Activated naive CD8-positive, alpha-beta T cell (primary cell): ENCODE results near the gene ROM1.
"Not testable (repeated sequence)": the region's sequence is repeated elsewhere in the genome, so short reads cannot be mapped to it uniquely, and the experiment has no call there.

ENCODE experiments used
- H3K27ac Mint-ChIP-seq: one replicate; pipeline ENCODE4 v1.8.0; 2021; ENCODE audit warnings: mixed read lengths
- H3K27me3 Mint-ChIP-seq: one replicate; pipeline ENCODE4 v1.8.0; 2021; ENCODE audit warnings: mixed read lengths
- H3K36me3 Mint-ChIP-seq: one replicate; pipeline ENCODE4 v1.8.0; 2021; ENCODE audit warnings: mixed read lengths
- H3K4me1 Mint-ChIP-seq: one replicate; pipeline ENCODE4 v1.8.0; 2021; ENCODE audit warnings: low read depth, mixed read lengths
- H3K4me3 Mint-ChIP-seq: one replicate; pipeline ENCODE4 v1.8.0; 2021; ENCODE audit warnings: mild to moderate bottlenecking, mixed read lengths
- H3K9me3 Mint-ChIP-seq: one replicate; pipeline ENCODE4 v1.8.0; 2021; ENCODE audit warnings: low read depth, mixed read lengths

Gene ROM1

DNA sequence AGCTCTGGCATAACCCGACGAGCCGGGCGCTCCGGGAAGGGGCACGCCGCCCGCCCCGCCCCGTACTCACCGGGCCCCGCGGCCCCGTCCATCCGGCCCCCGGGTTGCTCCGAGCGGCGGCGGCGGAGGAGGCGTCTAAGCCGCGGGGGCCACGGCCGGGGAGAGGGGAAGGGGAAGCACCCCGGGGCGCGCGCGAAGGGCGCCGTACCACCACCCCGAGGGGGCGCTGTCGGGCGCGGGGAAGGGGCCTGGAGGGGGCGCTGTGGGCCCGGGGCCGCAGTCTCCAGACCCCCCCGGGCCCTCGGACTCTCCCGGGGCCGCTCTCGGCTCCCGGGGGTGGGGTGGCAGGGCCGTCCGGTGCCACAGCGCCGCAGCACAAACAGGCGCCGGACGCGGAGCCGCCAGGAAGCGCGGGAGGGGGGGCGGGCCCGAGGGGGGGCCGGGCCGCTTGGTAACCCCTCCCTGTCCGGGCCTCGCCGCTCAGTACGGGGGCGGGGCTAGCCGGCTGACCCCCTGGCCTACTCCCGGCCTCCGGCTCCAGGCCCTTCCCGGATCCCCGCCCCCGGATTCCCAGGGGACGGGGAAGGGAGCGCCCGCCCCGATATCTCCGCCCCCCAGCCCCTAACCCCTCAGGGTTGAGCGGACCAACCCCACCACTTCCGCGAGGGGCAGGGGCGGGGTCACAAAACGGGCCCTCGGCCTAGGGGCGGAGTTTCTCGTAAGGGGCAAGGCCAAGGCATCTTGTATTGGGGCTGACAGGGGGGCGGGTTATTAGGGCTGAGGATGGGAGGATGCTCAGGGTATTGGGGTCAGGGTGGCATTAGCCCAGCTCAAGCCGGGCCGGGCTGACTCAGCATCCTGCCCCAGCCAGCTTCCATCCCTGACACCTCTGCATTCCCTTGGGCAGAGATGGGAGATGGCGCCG lies at the start of gene ROM1, which contains the start of gene EML3:
ROM1 (plus strand) TSS at position 892 of the 925 bp plus-strand sequence; CDS start at position 917, 25 bp downstream.
EML3 (minus strand) TSS at position 410 of the 925 bp plus-strand sequence; CDS start at position 92, 318 bp downstream.
- H3K4me3 Mint-ChIP-seq: peak within 1 kb of the TSS; percentile 99
- no peaks in the 10 kb centered on the region for H3K9me3 Mint-ChIP-seq
- peaks cover 2% of the 10 kb centered on the region for H3K36me3 Mint-ChIP-seq
- no peaks in the 10 kb centered on the region for H3K27me3 Mint-ChIP-seq
- peaks cover 50% of the 10 kb centered on the region for H3K4me1 Mint-ChIP-seq
- H3K27ac Mint-ChIP-seq: peak within 1 kb of the TSS; percentile 99

DNA sequence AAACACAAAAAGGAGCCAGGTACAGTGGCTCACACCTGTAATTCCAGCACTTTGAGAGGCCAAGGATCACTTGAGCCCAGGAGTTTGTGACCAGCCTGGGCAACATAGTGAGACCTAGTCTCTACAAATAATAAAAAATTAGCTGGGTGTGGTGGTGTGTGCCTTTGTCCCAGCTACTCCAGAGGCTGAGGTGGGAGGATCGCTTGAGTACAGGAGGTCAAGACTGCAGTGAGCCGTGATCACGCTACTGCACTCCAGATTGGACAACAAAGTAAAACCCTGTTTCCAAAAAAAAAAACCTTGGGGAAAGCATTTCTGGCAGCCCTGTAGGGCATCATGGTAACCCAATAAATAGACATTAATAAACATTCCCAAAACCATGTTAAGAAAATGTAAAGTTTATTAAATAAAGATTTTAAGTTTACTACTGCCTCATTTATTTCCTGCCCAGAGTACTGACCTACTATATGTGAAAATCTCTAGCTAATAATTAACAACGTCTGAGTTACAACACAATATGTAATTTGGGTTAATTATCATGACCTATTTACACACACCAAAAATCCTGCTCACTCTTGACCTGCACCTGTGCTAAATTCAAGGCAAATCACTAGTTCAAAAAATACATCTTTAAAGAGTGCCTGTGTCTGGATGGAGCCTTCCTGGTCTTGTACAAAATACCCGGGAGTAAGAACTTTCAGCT lies 47.8 kb upstream of the ROM1 start:
- H3K27me3 Mint-ChIP-seq: no peaks in the 10 kb centered on the region
- H3K4me3 Mint-ChIP-seq: no peak overlapping the region
- no peaks in the 10 kb centered on the region for H3K9me3 Mint-ChIP-seq
- H3K4me1 Mint-ChIP-seq: peaks cover 41% of the 10 kb centered on the region
- peak overlapping the region; percentile 8 for H3K27ac Mint-ChIP-seq
- no peaks in the 10 kb centered on the region for H3K36me3 Mint-ChIP-seq

DNA sequence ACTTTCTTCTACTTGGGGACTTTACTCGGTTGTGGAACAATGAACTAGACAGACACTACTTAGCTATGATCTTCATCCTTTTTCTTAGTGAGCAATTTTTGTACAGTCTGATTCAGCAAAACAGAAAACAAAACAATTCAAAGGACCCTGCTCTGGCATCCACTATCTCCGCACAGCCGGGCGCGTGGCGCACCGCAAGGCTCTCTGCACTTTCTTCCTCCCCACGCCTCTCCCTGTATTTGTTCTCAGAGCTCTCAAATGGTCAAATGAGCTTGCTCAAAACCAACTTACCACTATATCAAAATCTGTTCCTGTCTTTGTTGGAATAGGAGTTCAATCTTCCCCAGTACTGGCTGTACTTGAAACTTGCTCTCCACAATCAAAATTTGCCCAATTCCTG lies 46.8 kb upstream of the ROM1 start:
- H3K9me3 Mint-ChIP-seq: no peaks in the 10 kb centered on the region

GRCh38 chr11:62567018-62567633 lies 45.9 kb upstream of the ROM1 start:
- Mint-ChIP-seq H3K4me1 (peaks cover 44% of the 10 kb centered on the region), H3K4me3 (peak overlapping the region; percentile 27), H3K27ac (peak overlapping the region; percentile 72)

More for the DNA sequence above, 46.8 kb upstream of the ROM1 start:
- H3K4me3 Mint-ChIP-seq: peak overlapping the region; percentile 41
- H3K27me3 Mint-ChIP-seq: no peaks in the 10 kb centered on the region
- peak overlapping the region; percentile 70 for H3K27ac Mint-ChIP-seq
- H3K4me1 Mint-ChIP-seq: peaks cover 39% of the 10 kb centered on the region
- H3K36me3 Mint-ChIP-seq: peaks cover 5% of the 10 kb centered on the region

GRCh38 chr11:62569611-62570010 lies 43.4 kb upstream of the ROM1 start:
- Mint-ChIP-seq H3K9me3 (no peaks in the 10 kb centered on the region), H3K27ac (peak overlapping the region; percentile 46), H3K36me3 (peaks cover 17% of the 10 kb centered on the region), H3K27me3 (no peaks in the 10 kb centered on the region), H3K4me1 (peaks cover 54% of the 10 kb centered on the region), H3K4me3 (peak overlapping the region; percentile 99)

More at GRCh38 chr11:62567018-62567633, 45.9 kb upstream of the ROM1 start:
- Mint-ChIP-seq H3K36me3 (peaks cover 11% of the 10 kb centered on the region), H3K27me3 (no peaks in the 10 kb centered on the region), H3K9me3 (no peaks in the 10 kb centered on the region)

- Mint-ChIP-seq H3K4me3 (peak overlapping the region; percentile 99), H3K4me1 (peaks cover 62% of the 10 kb centered on the region), H3K36me3 (peaks cover 17% of the 10 kb centered on the region), H3K27ac (peak overlapping the region; percentile 98)
- H3K27me3 Mint-ChIP-seq, H3K9me3 Mint-ChIP-seq: not testable (repeated sequence)
Observed at GRCh38 chr11:62570903-62571302, 42.2 kb upstream of the ROM1 start.

- not testable (repeated sequence) for H3K27me3 Mint-ChIP-seq, H3K9me3 Mint-ChIP-seq
- H3K4me1 Mint-ChIP-seq: peaks cover 58% of the 10 kb centered on the region
- peak overlapping the region; percentile 98 for H3K27ac Mint-ChIP-seq
- peaks cover 17% of the 10 kb centered on the region for H3K36me3 Mint-ChIP-seq
- peak overlapping the region; percentile 99 for H3K4me3 Mint-ChIP-seq
Observed at GRCh38 chr11:62571493-62571892, 41.6 kb upstream of the ROM1 start.

DNA sequence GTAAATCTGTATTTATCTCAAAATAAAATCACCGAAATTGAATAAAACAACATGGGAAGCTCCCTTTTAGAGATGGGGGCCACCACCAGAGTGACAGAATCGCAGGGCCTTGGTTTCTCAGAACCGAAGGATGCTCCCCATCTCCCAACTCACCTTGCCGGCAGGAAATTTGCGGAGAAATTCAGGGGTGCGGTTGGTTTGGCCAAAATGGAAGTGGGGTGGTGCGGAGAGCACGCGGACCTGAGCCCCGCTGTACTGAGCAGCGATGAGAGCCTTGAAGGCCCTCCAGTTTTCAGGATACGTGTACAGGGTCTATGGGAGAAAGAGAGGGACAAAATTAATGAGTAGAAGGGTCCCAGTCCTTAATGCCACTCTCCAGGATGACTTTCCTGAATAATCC lies 40.6 kb upstream of the ROM1 start:
- Mint-ChIP-seq H3K36me3 (peaks cover 17% of the 10 kb centered on the region), H3K27ac (peak overlapping the region; percentile 98), H3K4me3 (peak overlapping the region; percentile 99)

DNA sequence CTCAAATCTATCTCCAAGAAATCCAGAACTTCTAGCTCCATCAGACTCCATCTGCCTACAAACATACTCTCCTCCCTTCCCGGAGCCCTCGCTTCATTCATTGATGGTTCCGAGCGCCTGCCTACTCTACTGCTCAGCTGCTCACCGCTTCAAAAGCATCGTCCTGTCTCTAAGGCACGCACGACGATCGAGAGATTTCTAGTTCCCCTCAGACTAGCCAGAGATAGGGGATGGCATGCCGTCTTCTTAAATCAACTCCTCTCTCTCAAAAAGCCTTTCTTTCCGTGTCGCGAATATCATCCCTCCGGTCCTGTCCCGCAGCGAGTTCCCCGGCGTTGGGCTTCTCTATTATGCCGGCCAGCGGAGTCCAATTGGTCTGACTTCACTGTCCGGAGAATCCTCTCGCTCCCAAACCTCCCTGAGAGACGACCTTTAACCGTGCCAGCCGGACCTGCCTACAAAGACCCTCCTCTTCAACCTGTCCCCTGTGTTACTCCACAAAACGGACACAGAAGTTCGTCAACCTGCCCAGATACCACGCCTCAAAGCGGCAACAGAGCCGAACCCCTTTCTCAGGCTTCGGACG lies 40.0 kb upstream of the ROM1 start:
- Mint-ChIP-seq H3K36me3 (peaks cover 17% of the 10 kb centered on the region), H3K27me3 (no peaks in the 10 kb centered on the region), H3K9me3 (no peaks in the 10 kb centered on the region), H3K4me3 (peak overlapping the region; percentile 99), H3K4me1 (peaks cover 49% of the 10 kb centered on the region), H3K27ac (peak overlapping the region; percentile 98)

More for the DNA sequence above, 40.6 kb upstream of the ROM1 start:
- no peaks in the 10 kb centered on the region for H3K9me3 Mint-ChIP-seq
- H3K4me1 Mint-ChIP-seq: peaks cover 51% of the 10 kb centered on the region
- no peaks in the 10 kb centered on the region for H3K27me3 Mint-ChIP-seq

DNA sequence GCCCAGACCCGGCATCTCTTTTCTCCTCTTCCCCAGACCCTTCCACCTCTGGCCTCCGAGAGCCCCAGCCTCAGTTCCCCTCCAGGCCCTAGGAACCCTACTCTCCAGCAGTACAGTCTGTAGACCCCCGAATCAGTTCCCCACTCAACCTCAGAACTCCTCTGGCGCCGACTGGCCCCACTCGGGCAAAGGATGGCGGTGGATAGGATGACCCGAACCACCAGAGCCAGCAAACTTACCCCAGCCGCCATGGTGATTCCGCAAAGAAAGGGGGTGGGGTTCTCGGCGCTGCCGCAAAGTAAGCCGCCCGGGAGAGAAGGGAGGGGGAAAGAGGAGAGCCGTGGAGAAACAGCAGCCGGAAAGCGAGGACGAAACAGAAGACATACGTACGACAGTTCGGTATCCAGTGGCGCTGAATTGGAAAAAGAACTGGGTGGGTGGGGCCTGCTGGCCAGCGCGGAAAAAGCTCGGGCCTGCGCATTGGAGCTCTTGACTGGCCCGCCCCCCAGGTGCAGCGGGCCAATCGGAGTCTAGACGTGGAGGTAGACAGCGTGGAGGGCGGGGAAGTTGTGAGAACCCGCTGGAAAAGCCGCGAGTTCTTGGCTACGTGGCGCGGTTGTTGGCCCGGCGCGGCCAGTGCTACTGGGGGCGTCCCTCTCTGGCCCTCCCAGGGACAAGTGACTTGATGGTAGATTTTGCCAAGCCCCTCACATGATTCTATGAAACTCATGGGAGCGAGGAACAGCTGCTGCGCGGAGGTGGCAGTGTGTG lies 39.3 kb upstream of the ROM1 start, which contains the start of gene EEF1G:
EEF1G (minus strand) TSS at position 300 of the 771 bp plus-strand sequence; CDS start at position 251, 49 bp downstream.
- Mint-ChIP-seq H3K27me3 (no peaks in the 10 kb centered on the region), H3K27ac (peak within 1 kb of the TSS; percentile 98), H3K36me3 (peaks cover 17% of the 10 kb centered on the region), H3K9me3 (no peaks in the 10 kb centered on the region), H3K4me3 (peak within 1 kb of the TSS; percentile 99), H3K4me1 (peaks cover 49% of the 10 kb centered on the region)

GRCh38 chr11:62574363-62575071 lies 38.5 kb upstream of the ROM1 start:
- H3K4me3 Mint-ChIP-seq: peak overlapping the region; percentile 99
- peak overlapping the region; percentile 98 for H3K27ac Mint-ChIP-seq
- no peaks in the 10 kb centered on the region for H3K27me3 Mint-ChIP-seq
- H3K9me3 Mint-ChIP-seq: no peaks in the 10 kb centered on the region
- H3K36me3 Mint-ChIP-seq: peaks cover 17% of the 10 kb centered on the region
- H3K4me1 Mint-ChIP-seq: peaks cover 47% of the 10 kb centered on the region

- H3K4me3 Mint-ChIP-seq: peak overlapping the region; percentile 99
- H3K36me3 Mint-ChIP-seq: peaks cover 17% of the 10 kb centered on the region
- H3K4me1 Mint-ChIP-seq: peaks cover 41% of the 10 kb centered on the region
- no peaks in the 10 kb centered on the region for H3K27me3 Mint-ChIP-seq
- H3K27ac Mint-ChIP-seq: peak overlapping the region; percentile 98
- H3K9me3 Mint-ChIP-seq: no peaks in the 10 kb centered on the region
Observed at GRCh38 chr11:62575156-62575555, 37.9 kb upstream of the ROM1 start.

- H3K27ac Mint-ChIP-seq: peak overlapping the region; percentile 98
- H3K4me1 Mint-ChIP-seq: peaks cover 37% of the 10 kb centered on the region
- no peaks in the 10 kb centered on the region for H3K9me3 Mint-ChIP-seq
- H3K4me3 Mint-ChIP-seq: peak overlapping the region; percentile 82
- H3K36me3 Mint-ChIP-seq: peaks cover 17% of the 10 kb centered on the region
- no peaks in the 10 kb centered on the region for H3K27me3 Mint-ChIP-seq
Observed at GRCh38 chr11:62575837-62576236, 37.2 kb upstream of the ROM1 start.
